Endothelial cell of umbilical vein (primary cell): ENCODE results near the gene CCR2.

Source experiments
- CTCF ChIP-seq, 2 donors: IDR thresholded peaks; 1 replicate in 1 of 2; 2 replicates in 1 of 2; pipeline ENCODE4 v1.5.1; 2011; ENCODE audit warnings: low read length in 2 of 2, mild to moderate bottlenecking in 2 of 2, moderate library complexity in 2 of 2, control low read depth in 1 of 2, inconsistent platforms in 1 of 2, low read depth in 1 of 2; ENCODE audit not compliant: insufficient read depth in 1 of 2; ENCODE audit errors: extremely low read depth in 1 of 2
- POLR2AphosphoS5 ChIP-seq: IDR thresholded peaks from 2 replicates; pipeline ENCODE4 v1.6.1; 2012; ENCODE audit warnings: low read depth, mild to moderate bottlenecking, control low read depth, low read length, moderate library complexity; ENCODE audit not compliant: insufficient read depth

- TF ChIP-seq POLR2AphosphoS5 (no peak), CTCF (IDR thresholded peaks at IDR 0.05; ENCODE audit: extremely low read depth in 1 of 2, insufficient read depth in 1 of 2, low read depth in 1 of 2, low read length in 2 of 2) (no peak)
Observed at GRCh38 chr3:46356909-46357308, 3.0 kb downstream of the CCR2 start.
